Measurements from ENCODE around the gene NFYB. TPM values are rescaled to one million over a fixed set of nuclear protein-coding genes. Genes with fewer than 3 reads are reported as not detected.
A peak's percentile ranks its signal among the peaks of the same experiment; 100 is the strongest.

The NFYB gene
- total and polyA plus RNA-seq, 9 of the 15 experiments (the other 6 are each of a cell fraction or from before 2014, with no cell fraction given): 14.5 to 51.5 (median 32.3) TPM

GRCh38 chr12:104090685-104091084 lies 47.3 kb downstream of the NFYB start:
- DNase-seq (ENCODE audit: extremely low read depth in 1 of 4, low spot score in 3 of 4) (peak in 3 of 4 experiments; percentile 15 to 20 (median 17)), ATAC-seq (0 out of 3 replicates have a peak, but pooled peaks have one; percentile 50), FAIRE-seq (no peak)
- no peaks in the 10 kb centered on the region for H4K20me1 ChIP-seq (replicated peaks; ENCODE audit: control insufficient read depth, insufficient read depth, low read length)
- H3K4me2 ChIP-seq (ENCODE audit: insufficient read depth, low read length): no peak overlapping the region
- H3K9ac ChIP-seq (ENCODE audit: insufficient read depth in 1 of 2, low read depth in 2 of 2, low read length in 2 of 2): no peak overlapping the region
- H3K79me2 ChIP-seq (ENCODE audit: control insufficient read depth, insufficient read depth, low read length): no peaks in the 10 kb centered on the region
- ChIA-PET POLR2A (interaction anchor here (0.9 to 1.2 kb wide), 2 partner anchors 9 to 10 kb away, joined by 3 read pairs; no protein-coding TSS in a partner anchor), CTCF (ENCODE audit: low intra/inter-chr PET ratio) (no interaction called here)
- H3K9me3 ChIP-seq (replicated peaks; ENCODE audit: control insufficient read depth, insufficient read depth, low read depth, low read length): no peaks in the 10 kb centered on the region
- H3K27me3 ChIP-seq (ENCODE audit: control insufficient read depth in 2 of 2, insufficient read depth in 2 of 2, low read length in 2 of 2): no peaks in the 10 kb centered on the region
- intact Hi-C loops (cut with micrococcal nuclease): no loop called here
- WGBS (ENCODE audit: insufficient coverage, low coverage, missing lambda C conversion rate): 87% methylated on average over 1 of the region's 1 CpG
- H2AFZ ChIP-seq (ENCODE audit: low read depth, low read length): no peak overlapping the region
- no peak overlapping the region for H3K27ac ChIP-seq (ENCODE audit: extremely low read depth, low read depth, low read length)
- TF ChIP-seq PBX2 (CRISPR knock-in tag; IDR thresholded peaks at IDR 0.05; ENCODE audit: low read depth): no peak
- TF ChIP-seq PBX2 (tag; conservative IDR thresholded peaks at IDR 0.05; ENCODE audit: low read depth): no peak
- TF ChIP-seq GTF2B (IDR thresholded peaks at IDR 0.05; ENCODE audit: extremely low read depth, insufficient read length): no peak
- no peak for TF ChIP-seq ZNF217 (CRISPR knock-in tag; IDR thresholded peaks at IDR 0.05)
- TF ChIP-seq RNF2 (IDR thresholded peaks at IDR 0.05): no peak
- TF ChIP-seq ZNF175 (CRISPR knock-in tag; IDR thresholded peaks at IDR 0.05; ENCODE audit: low read depth): no peak
- no peak for TF ChIP-seq ZNF655 (CRISPR knock-in tag; IDR thresholded peaks at IDR 0.05)
- no peak for TF ChIP-seq PTTG1 (tag; IDR thresholded peaks at IDR 0.05; ENCODE audit: low read depth)
- no peak for TF ChIP-seq NCOR1 (IDR thresholded peaks at IDR 0.05)
- H3K4me1 ChIP-seq (replicated peaks in 1 of 2; ENCODE audit: control insufficient read depth in 2 of 2, insufficient read depth in 2 of 2, low read length in 2 of 2): peaks cover 0 to 2% of the 10 kb centered on the region in 2 experiments; a peak in 1 of 5 replicates
- no peaks in the 10 kb centered on the region for H3K9me1 ChIP-seq (ENCODE audit: control insufficient read depth, insufficient read depth, low read length)
- peaks cover 17% of the 10 kb centered on the region; the same call in 2 of the 3 replicates for H3K36me3 ChIP-seq (ENCODE audit: control insufficient read depth, insufficient read depth, low read length)
- no TSS peak for BruUV-seq (replicated peaks)
- in situ Hi-C loops (cut with MboI): no loop called here
- no peak overlapping the region for H3K4me3 ChIP-seq

All from K562 (cell line).